HepG2 (cell line): ENCODE data around the gene LGR6. TPM values are rescaled to one million over a fixed set of nuclear protein-coding genes. Genes with fewer than 3 reads are reported as not detected.

Experiments used
- FIP1L1 ChIP-seq: fragments of 200-400 bp; formaldehyde crosslinking; IDR thresholded peaks from 2 replicates; pipeline ENCODE4 v1.6.1; 2018; ENCODE audit warnings: low read depth, mild to moderate bottlenecking, low read length, moderate library complexity, borderline replicate concordance; ENCODE audit not compliant: insufficient read depth
- GABPA ChIP-seq, 2 experiments: IDR thresholded peaks; 2 replicates each; pipeline ENCODE4 v1.6.1; 2011 to 2016; ENCODE audit warnings: low read depth in 2 of 2, low read length in 1 of 2, missing biosample characterization in 1 of 2, missing genetic modification characterization in 1 of 2
- KLF15 ChIP-seq: sonication (generic); formaldehyde crosslinking; IDR thresholded peaks from 2 replicates; pipeline ENCODE4 v1.8.1; 2023; ENCODE audit warnings: borderline replicate concordance, mild to moderate bottlenecking, inconsistent platforms, missing genetic modification reagents, mixed read lengths
- MATR3 ChIP-seq: sonication (generic); formaldehyde crosslinking; IDR thresholded peaks from 2 replicates; pipeline ENCODE4 v1.4.0; 2020; ENCODE audit warnings: missing genetic modification reagents
- MTF2 ChIP-seq: sonication (generic); formaldehyde crosslinking; IDR thresholded peaks from 2 replicates; pipeline ENCODE4 v1.5.0; 2020; ENCODE audit warnings: missing genetic modification reagents, borderline replicate concordance
- PITX1 ChIP-seq: sonication (generic); formaldehyde crosslinking; IDR thresholded peaks from 2 replicates; pipeline ENCODE4 v1.5.1; 2020; ENCODE audit warnings: mild to moderate bottlenecking, missing genetic modification reagents
- POGZ ChIP-seq: sonication (generic); formaldehyde crosslinking; IDR thresholded peaks from 2 replicates; pipeline ENCODE4 v1.4.0; 2020; ENCODE audit warnings: mild to moderate bottlenecking, missing genetic modification reagents
- RFX3 ChIP-seq: IDR thresholded peaks from 2 replicates; pipeline ENCODE4 v1.6.1; 2016; ENCODE audit warnings: missing biosample characterization, missing genetic modification reagents
- ZFAT ChIP-seq: sonication (generic); formaldehyde crosslinking; conservative IDR thresholded peaks from 2 replicates; pipeline ENCODE4 v1.8.1; 2023; ENCODE audit warnings: missing genetic modification reagents, inconsistent platforms
- ZFY ChIP-seq: sonication (generic); formaldehyde crosslinking; IDR thresholded peaks from 2 replicates; pipeline ENCODE4 v1.4.0; 2020; ENCODE audit warnings: missing genetic modification reagents
- ZNF143 ChIP-seq: sonication (generic); formaldehyde crosslinking; IDR thresholded peaks from 2 replicates; pipeline ENCODE4 v1.4.0; 2020; ENCODE audit warnings: missing genetic modification reagents
- ZNF160 ChIP-seq: sonication (generic); formaldehyde crosslinking; IDR thresholded peaks from 2 replicates; pipeline ENCODE4 v1.8.0; 2022; ENCODE audit warnings: mild to moderate bottlenecking, inconsistent platforms, missing genetic modification reagents
- ZNF274 ChIP-seq: sonication (generic); formaldehyde crosslinking; IDR thresholded peaks from 2 replicates; pipeline ENCODE4 v1.5.1; 2020; ENCODE audit warnings: mild to moderate bottlenecking, missing genetic modification reagents
- ZNF563 ChIP-seq: sonication (generic); formaldehyde crosslinking; IDR thresholded peaks from 2 replicates; pipeline ENCODE4 v1.8.0; 2022; ENCODE audit warnings: mild to moderate bottlenecking, moderate library complexity, missing genetic modification reagents
- ZNF878 ChIP-seq: sonication (generic); formaldehyde crosslinking; IDR thresholded peaks from 2 replicates; pipeline ENCODE4 v1.8.1; 2023; ENCODE audit warnings: mild to moderate bottlenecking, missing genetic modification reagents, moderate library complexity
- ZNF883 ChIP-seq: sonication (generic); formaldehyde crosslinking; IDR thresholded peaks from 2 replicates; pipeline ENCODE4 v1.5.1; 2020; ENCODE audit warnings: mild to moderate bottlenecking, missing genetic modification reagents; ENCODE audit errors: not compliant biosample characterization
- polyA plus RNA-seq, 8 experiments: library from polyadenylated mRNA; depleted of rRNA in 3 of 8; stranded (reverse) in 7 of 8; unstranded in 1 of 8; fragments of >200 nt; fragmentation: Illumina TruSeq in 4 of 8; extraction: Trizol in 4 of 8; gene quantifications; 2 replicates each; pipeline versions ENCODE4 v1.2.1 to v1.2.3, GENCODE V29; 2011 to 2016; ENCODE audit warnings: low read depth in 4 of 8, missing spikeins in 1 of 8, mixed read lengths in 1 of 8; ENCODE audit not compliant: insufficient read depth in 1 of 8
- total RNA-seq, 5 experiments: library from RNA; depleted of rRNA; stranded (reverse); fragments of >200 nt; fragmentation: Illumina TruSeq; extraction: Trizol; gene quantifications; 2 replicates each; pipeline ENCODE4 v1.2.3, GENCODE V29; 2016; ENCODE audit warnings: low read depth in 1 of 5
- TF ChIP-seq, protein P1 (sequence below): sonication (generic); formaldehyde crosslinking; IDR thresholded peaks from 2 replicates; pipeline ENCODE4 v1.8.0; 2022; ENCODE audit warnings: low read depth, missing genetic modification reagents
- TF ChIP-seq, protein P2 (sequence below): IDR thresholded peaks from 2 replicates; pipeline ENCODE4 v1.6.1; 2016; ENCODE audit warnings: low read depth, control low read depth
- TF ChIP-seq, protein P3 (sequence below): sonication (generic); formaldehyde crosslinking; IDR thresholded peaks from one replicate; pipeline ENCODE4 v1.5.1; 2020; ENCODE audit warnings: mild to moderate bottlenecking, missing genetic modification reagents; ENCODE audit errors: not compliant biosample characterization

The LGR6 gene
- total and polyA plus RNA-seq, 2 of the 13 experiments (the other 11 are each of a cell fraction or from before 2014, with no cell fraction given), result 0.07 TPM; not detected in 1

DNA sequence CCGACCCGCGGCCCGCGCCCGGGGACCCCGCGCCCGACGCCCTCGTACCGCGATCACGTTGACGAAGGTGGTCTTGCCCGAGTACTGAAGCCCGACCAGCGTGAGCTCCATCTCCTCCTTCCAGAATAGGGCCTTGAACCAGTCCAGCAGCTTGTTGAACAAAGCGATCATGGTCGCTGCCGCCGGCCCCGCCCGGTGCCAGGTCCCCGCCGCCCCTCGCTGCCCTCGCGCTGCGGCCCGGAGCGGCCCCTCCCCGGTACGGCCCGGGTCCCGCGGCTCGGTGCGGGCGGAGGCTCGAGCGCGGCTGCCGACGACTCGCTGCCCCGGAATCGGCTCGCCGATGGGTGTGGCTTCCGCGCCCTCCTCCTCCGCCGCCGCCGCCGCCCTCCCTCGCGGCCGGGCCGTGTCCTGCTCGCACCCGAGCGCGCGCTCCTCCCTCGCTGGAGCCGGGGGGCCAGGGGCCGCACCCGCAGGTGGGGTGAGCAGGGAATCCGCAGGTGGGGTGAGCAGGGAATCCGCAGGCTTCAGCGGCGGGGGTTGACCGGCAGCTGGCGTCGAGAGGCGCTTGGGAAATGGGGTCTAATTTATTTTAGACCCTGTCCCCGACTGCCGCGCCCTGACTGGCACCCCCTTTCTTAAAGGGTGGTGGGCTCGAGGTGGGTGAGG is 49.1 kb upstream of the LGR6 start, which contains the start of gene ARL8A (continued):
- no peak for TF ChIP-seq MATR3 (CRISPR knock-in tag)
- no peak for TF ChIP-seq ZNF878 (CRISPR knock-in tag)
- TF ChIP-seq, protein P1, sequence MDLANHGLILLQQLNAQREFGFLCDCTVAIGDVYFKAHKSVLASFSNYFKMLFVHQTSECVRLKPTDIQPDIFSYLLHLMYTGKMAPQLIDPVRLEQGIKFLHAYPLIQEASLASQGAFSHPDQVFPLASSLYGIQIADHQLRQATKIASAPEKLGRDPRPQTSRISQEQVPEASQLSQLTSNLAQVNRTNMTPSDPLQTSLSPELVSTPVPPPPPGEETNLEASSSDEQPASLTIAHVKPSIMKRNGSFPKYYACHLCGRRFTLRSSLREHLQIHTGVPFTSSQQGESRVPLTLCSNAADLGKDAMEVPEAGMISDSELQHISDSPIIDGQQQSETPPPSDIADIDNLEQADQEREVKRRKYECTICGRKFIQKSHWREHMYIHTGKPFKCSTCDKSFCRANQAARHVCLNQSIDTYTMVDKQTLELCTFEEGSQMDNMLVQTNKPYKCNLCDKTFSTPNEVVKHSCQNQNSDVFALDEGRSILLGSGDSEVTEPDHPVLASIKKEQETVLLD, result 0 out of 2 replicates have a peak, but pooled peaks have one; percentile 51
- no peak; the same call in 1 of the 2 replicates for TF ChIP-seq MTF2
- TF ChIP-seq FIP1L1, result no peak
- TF ChIP-seq ZNF883 (CRISPR knock-in tag), result no peak
- no peak for TF ChIP-seq GABPA (IDR thresholded peaks at IDR 0.05; ENCODE audit: low read depth, low read length)
- no peak for TF ChIP-seq GABPA (CRISPR knock-in tag; IDR thresholded peaks at IDR 0.05; ENCODE audit: low read depth)
- TF ChIP-seq, protein P2, sequence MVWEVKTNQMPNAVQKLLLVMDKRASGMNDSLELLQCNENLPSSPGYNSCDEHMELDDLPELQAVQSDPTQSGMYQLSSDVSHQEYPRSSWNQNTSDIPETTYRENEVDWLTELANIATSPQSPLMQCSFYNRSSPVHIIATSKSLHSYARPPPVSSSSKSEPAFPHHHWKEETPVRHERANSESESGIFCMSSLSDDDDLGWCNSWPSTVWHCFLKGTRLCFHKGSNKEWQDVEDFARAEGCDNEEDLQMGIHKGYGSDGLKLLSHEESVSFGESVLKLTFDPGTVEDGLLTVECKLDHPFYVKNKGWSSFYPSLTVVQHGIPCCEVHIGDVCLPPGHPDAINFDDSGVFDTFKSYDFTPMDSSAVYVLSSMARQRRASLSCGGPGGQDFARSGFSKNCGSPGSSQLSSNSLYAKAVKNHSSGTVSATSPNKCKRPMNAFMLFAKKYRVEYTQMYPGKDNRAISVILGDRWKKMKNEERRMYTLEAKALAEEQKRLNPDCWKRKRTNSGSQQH (CRISPR knock-in tag), result no peak
- TF ChIP-seq ZFAT (CRISPR knock-in tag), result no peak
- TF ChIP-seq ZNF274, result no peak
- TF ChIP-seq PITX1 (CRISPR knock-in tag), result no peak
- no peak for TF ChIP-seq POGZ (CRISPR knock-in tag)
- no peak for TF ChIP-seq ZNF563 (CRISPR knock-in tag)
- TF ChIP-seq ZFY, result peak; percentile 56
- TF ChIP-seq KLF15 (CRISPR knock-in tag), result no peak
- TF ChIP-seq, protein P3, sequence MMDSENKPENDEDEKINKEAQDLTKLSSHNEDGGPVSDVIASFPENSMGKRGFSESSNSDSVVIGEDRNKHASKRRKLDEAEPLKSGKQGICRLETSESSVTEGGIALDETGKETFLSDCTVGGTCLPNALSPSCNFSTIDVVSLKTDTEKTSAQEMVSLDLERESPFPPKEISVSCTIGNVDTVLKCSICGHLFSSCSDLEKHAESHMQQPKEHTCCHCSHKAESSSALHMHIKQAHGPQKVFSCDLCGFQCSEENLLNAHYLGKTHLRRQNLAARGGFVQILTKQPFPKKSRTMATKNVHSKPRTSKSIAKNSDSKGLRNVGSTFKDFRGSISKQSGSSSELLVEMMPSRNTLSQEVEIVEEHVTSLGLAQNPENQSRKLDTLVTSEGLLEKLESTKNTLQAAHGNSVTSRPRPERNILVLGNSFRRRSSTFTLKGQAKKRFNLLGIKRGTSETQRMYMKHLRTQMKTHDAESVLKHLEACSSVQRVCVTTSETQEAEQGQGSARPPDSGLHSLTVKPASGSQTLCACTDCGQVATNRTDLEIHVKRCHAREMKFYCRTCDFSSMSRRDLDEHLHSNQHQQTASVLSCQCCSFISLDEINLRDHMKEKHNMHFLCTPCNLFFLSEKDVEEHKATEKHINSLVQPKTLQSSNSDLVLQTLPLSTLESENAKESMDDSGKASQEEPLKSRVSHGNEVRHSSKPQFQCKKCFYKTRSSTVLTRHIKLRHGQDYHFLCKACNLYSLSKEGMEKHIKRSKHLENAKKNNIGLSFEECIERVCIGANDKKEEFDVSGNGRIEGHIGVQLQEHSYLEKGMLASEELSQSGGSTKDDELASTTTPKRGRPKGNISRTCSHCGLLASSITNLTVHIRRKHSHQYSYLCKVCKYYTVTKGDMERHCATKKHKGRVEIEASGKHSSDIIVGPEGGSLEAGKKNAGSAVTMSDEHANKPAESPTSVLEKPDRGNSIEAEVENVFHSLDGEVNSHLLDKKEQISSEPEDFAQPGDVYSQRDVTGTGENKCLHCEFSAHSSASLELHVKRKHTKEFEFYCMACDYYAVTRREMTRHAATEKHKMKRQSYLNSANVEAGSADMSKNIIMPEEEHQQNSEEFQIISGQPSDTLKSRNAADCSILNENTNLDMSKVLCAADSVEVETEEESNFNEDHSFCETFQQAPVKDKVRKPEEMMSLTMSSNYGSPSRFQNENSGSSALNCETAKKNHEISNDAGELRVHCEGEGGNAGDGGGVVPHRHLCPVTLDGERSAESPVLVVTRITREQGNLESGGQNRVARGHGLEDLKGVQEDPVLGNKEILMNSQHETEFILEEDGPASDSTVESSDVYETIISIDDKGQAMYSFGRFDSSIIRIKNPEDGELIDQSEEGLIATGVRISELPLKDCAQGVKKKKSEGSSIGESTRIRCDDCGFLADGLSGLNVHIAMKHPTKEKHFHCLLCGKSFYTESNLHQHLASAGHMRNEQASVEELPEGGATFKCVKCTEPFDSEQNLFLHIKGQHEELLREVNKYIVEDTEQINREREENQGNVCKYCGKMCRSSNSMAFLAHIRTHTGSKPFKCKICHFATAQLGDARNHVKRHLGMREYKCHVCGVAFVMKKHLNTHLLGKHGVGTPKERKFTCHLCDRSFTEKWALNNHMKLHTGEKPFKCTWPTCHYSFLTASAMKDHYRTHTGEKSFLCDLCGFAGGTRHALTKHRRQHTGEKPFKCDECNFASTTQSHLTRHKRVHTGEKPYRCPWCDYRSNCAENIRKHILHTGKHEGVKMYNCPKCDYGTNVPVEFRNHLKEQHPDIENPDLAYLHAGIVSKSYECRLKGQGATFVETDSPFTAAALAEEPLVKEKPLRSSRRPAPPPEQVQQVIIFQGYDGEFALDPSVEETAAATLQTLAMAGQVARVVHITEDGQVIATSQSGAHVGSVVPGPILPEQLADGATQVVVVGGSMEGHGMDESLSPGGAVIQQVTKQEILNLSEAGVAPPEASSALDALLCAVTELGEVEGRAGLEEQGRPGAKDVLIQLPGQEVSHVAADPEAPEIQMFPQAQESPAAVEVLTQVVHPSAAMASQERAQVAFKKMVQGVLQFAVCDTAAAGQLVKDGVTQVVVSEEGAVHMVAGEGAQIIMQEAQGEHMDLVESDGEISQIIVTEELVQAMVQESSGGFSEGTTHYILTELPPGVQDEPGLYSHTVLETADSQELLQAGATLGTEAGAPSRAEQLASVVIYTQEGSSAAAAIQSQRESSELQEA (CRISPR knock-in tag), result no peak
- no peak for TF ChIP-seq ZNF143 (CRISPR knock-in tag)
- no peak for TF ChIP-seq ZNF160
- no peak for TF ChIP-seq RFX3 (CRISPR knock-in tag)
